Astrocyte (in vitro differentiated cells and primary cell): ENCODE measurements around the gene CSNK2A1. TPM values are rescaled to one million over a fixed set of nuclear protein-coding genes. Genes with fewer than 3 reads are reported as not detected.
A peak's percentile ranks its signal among the peaks of the same experiment; 100 is the strongest.

Source experiments
- DNase-seq: peaks from one replicate; pipeline ENCODE4 v3.0.0-alpha.2; 2010; ENCODE audit warnings: low read depth
- FAIRE-seq: peaks from 2 replicates; lab custom pipeline; 2011; peaks lifted over from hg19 to GRCh38; lab: Jason Lieb, UNC
- H2AFZ ChIP-seq: 2 replicates; pipeline ENCODE4 v1.6.0; 2012; ENCODE audit warnings: low read depth, low read length, inconsistent platforms
- H3K27ac ChIP-seq: 2 replicates; pipeline ENCODE4 v1.5.1; 2011; ENCODE audit warnings: low read depth, low read length, inconsistent platforms
- H3K27me3 ChIP-seq: 2 replicates; pipeline ENCODE4 v1.6.0; 2011; ENCODE audit warnings: low read length, inconsistent platforms; ENCODE audit not compliant: insufficient read depth
- H3K36me3 ChIP-seq: 2 replicates; pipeline ENCODE4 v1.5.1; 2011; ENCODE audit warnings: low read length, inconsistent platforms; ENCODE audit not compliant: insufficient read depth
- H3K4me1 ChIP-seq: 2 replicates; pipeline ENCODE4 v1.5.1; 2011; ENCODE audit warnings: low read length, inconsistent platforms; ENCODE audit not compliant: insufficient read depth
- H3K4me2 ChIP-seq: 2 replicates; pipeline ENCODE4 v1.6.0; 2012; ENCODE audit warnings: low read length, inconsistent platforms
- H3K4me3 ChIP-seq: 2 replicates; pipeline ENCODE4 v1.5.1; 2011; ENCODE audit warnings: low read depth, mild to moderate bottlenecking, low read length, inconsistent platforms; ENCODE audit not compliant: insufficient read depth
- H3K79me2 ChIP-seq: 2 replicates; pipeline ENCODE4 v1.6.0; 2012; ENCODE audit warnings: mild to moderate bottlenecking, low read length, inconsistent platforms; ENCODE audit not compliant: insufficient read depth
- H3K9ac ChIP-seq: 2 replicates; pipeline ENCODE4 v1.6.0; 2012; ENCODE audit warnings: mild to moderate bottlenecking, low read length, inconsistent platforms
- H3K9me3 ChIP-seq: 2 replicates; pipeline ENCODE4 v1.5.1; 2012; ENCODE audit warnings: low read depth, mild to moderate bottlenecking, low read length, inconsistent platforms; ENCODE audit not compliant: insufficient read depth
- H4K20me1 ChIP-seq: 2 replicates; pipeline ENCODE4 v1.6.0; 2012; ENCODE audit warnings: low read length, inconsistent platforms; ENCODE audit not compliant: insufficient read depth
- H3K27ac Mint-ChIP-seq: one replicate; pipeline ENCODE4 v1.8.0; 2021; ENCODE audit warnings: mild to moderate bottlenecking, mixed read lengths; ENCODE audit not compliant: unreplicated experiment
- H3K27me3 Mint-ChIP-seq: one replicate; pipeline ENCODE4 v1.8.0; 2021; ENCODE audit warnings: low read depth, mixed read lengths; ENCODE audit not compliant: unreplicated experiment
- H3K36me3 Mint-ChIP-seq: one replicate; pipeline ENCODE4 v1.8.0; 2021; ENCODE audit warnings: low read depth, mixed read lengths; ENCODE audit not compliant: unreplicated experiment
- H3K4me1 Mint-ChIP-seq: one replicate; pipeline ENCODE4 v1.8.0; 2021; ENCODE audit warnings: low read depth, mixed read lengths; ENCODE audit not compliant: unreplicated experiment
- H3K4me3 Mint-ChIP-seq: one replicate; pipeline ENCODE4 v1.8.0; 2021; ENCODE audit warnings: mild to moderate bottlenecking, moderate library complexity, mixed read lengths; ENCODE audit not compliant: unreplicated experiment
- H3K9me3 Mint-ChIP-seq: one replicate; pipeline ENCODE4 v1.8.0; 2021; ENCODE audit warnings: mild to moderate bottlenecking, mixed read lengths; ENCODE audit not compliant: unreplicated experiment
- CTCF ChIP-seq: IDR thresholded peaks from 2 replicates; pipeline ENCODE4 v1.5.1; 2011; ENCODE audit warnings: low read depth, mild to moderate bottlenecking, inconsistent platforms, low read length, moderate library complexity; ENCODE audit not compliant: insufficient read depth
- EZH2 ChIP-seq: IDR thresholded peaks from 2 replicates; pipeline ENCODE4 v1.6.1; 2012; ENCODE audit warnings: mild to moderate bottlenecking, low read length, inconsistent platforms; ENCODE audit not compliant: insufficient read depth
- total RNA-seq: library from RNA; stranded (reverse); gene quantifications from 2 replicates; pipeline ENCODE4 v1.2.1, GENCODE V29; 2021

The CSNK2A1 gene
- total RNA-seq, 1 donor from 2014 or later, result 226 TPM

GRCh38 chr20:437787-438486 lies 105.7 kb downstream of the CSNK2A1 start:
- Histone ChIP-seq H3K4me2 (no peak overlapping the region), H4K20me1 (peaks cover 55% of the 10 kb centered on the region), H3K36me3 (peaks cover 58% of the 10 kb centered on the region), H2AFZ (no peak overlapping the region), H3K4me1 (no peaks in the 10 kb centered on the region), H3K27me3 (no peaks in the 10 kb centered on the region), H3K79me2 (peaks cover 12% of the 10 kb centered on the region), H3K9ac (no peak overlapping the region), H3K4me3 (no peak overlapping the region), H3K27ac (no peak overlapping the region), H3K9me3 (no peaks in the 10 kb centered on the region)
- TF ChIP-seq CTCF (no peak), EZH2 (no peak)
- no peak for DNase-seq
- Mint-ChIP-seq H3K27me3 (no peaks in the 10 kb centered on the region), H3K27ac (no peak overlapping the region), H3K36me3 (peaks cover 50% of the 10 kb centered on the region), H3K4me3 (no peak overlapping the region), H3K9me3 (no peaks in the 10 kb centered on the region), H3K4me1 (peaks cover 9% of the 10 kb centered on the region)
- FAIRE-seq, result no peak

- Mint-ChIP-seq H3K4me3 (no peak overlapping the region), H3K9me3 (no peaks in the 10 kb centered on the region), H3K27me3 (no peaks in the 10 kb centered on the region), H3K36me3 (peaks cover 44% of the 10 kb centered on the region), H3K4me1 (peaks cover 11% of the 10 kb centered on the region), H3K27ac (no peak overlapping the region)
- no peak overlapping the region for H3K4me3 ChIP-seq
- H4K20me1 ChIP-seq, result peaks cover 47% of the 10 kb centered on the region
- no peak overlapping the region for H3K4me2 ChIP-seq
- H3K9me3 ChIP-seq, result no peaks in the 10 kb centered on the region
- H3K4me1 ChIP-seq, result no peaks in the 10 kb centered on the region
- FAIRE-seq (no peak), DNase-seq (no peak)
- TF ChIP-seq EZH2 (no peak), CTCF (no peak)
- no peaks in the 10 kb centered on the region for H3K27me3 ChIP-seq
- H3K79me2 ChIP-seq, result peaks cover 2% of the 10 kb centered on the region
- H3K9ac ChIP-seq, result no peak overlapping the region
- peaks cover 46% of the 10 kb centered on the region for H3K36me3 ChIP-seq
- H3K27ac ChIP-seq, result no peak overlapping the region
- H2AFZ ChIP-seq, result no peak overlapping the region
These were observed 107.1 kb downstream of the CSNK2A1 start for GRCh38 chr20:436476-436875.

- H3K4me1 Mint-ChIP-seq, result peaks cover 13% of the 10 kb centered on the region
- Histone ChIP-seq H3K4me1 (no peaks in the 10 kb centered on the region), H4K20me1 (peaks cover 45% of the 10 kb centered on the region), H3K27ac (no peak overlapping the region), H3K4me2 (no peak overlapping the region), H2AFZ (no peak overlapping the region), H3K79me2 (no peaks in the 10 kb centered on the region), H3K9me3 (no peaks in the 10 kb centered on the region), H3K4me3 (no peak overlapping the region), H3K27me3 (no peaks in the 10 kb centered on the region), H3K9ac (no peak overlapping the region), H3K36me3 (peaks cover 40% of the 10 kb centered on the region)
- DNase-seq (no peak), FAIRE-seq (no peak)
- H3K27me3 Mint-ChIP-seq, result no peaks in the 10 kb centered on the region
- H3K4me3 Mint-ChIP-seq, result no peak overlapping the region
- peak overlapping the region; percentile 41 for H3K27ac Mint-ChIP-seq
- peaks cover 40% of the 10 kb centered on the region for H3K36me3 Mint-ChIP-seq
- TF ChIP-seq CTCF, result no peak
- TF ChIP-seq EZH2, result no peak
- H3K9me3 Mint-ChIP-seq, result no peaks in the 10 kb centered on the region
These were observed 108.0 kb downstream of the CSNK2A1 start for GRCh38 chr20:435558-435957.
